BE2C (cell line): Measurements from ENCODE around the gene CD248.
"Not testable (repeated sequence)": the region's sequence is repeated elsewhere in the genome, so short reads cannot be mapped to it uniquely, and the experiment has no call there.

Experiments used
- DNase-seq: peaks from one replicate; pipeline ENCODE4 v3.0.0-alpha.2; 2020
- H3K27me3 ChIP-seq: fragments of 250-450 bp; sonication (Bioruptor Pico); 2 replicates; pipeline ENCODE4 v1.5.1; 2020; ENCODE audit warnings: mild to moderate bottlenecking
- H3K36me3 ChIP-seq: fragments of 250-450 bp; sonication (Bioruptor Pico); 2 replicates; pipeline ENCODE4 v1.5.1; 2020; ENCODE audit warnings: mild to moderate bottlenecking
- H3K4me1 ChIP-seq: fragments of 250-450 bp; sonication (Bioruptor Pico); 2 replicates; pipeline ENCODE4 v1.5.1; 2020
- H3K4me3 ChIP-seq: 2 replicates; pipeline ENCODE4 v1.5.1; 2011; ENCODE audit warnings: low read depth, low read length
- H3K9me3 ChIP-seq: fragments of 250-450 bp; sonication (Bioruptor Pico); 2 replicates; pipeline ENCODE4 v1.5.1; 2020
- CTCF ChIP-seq: IDR thresholded peaks from 2 replicates; pipeline ENCODE4 v1.5.1; 2012; ENCODE audit warnings: mild to moderate bottlenecking, low read depth, low read length

The CD248 gene

DNA sequence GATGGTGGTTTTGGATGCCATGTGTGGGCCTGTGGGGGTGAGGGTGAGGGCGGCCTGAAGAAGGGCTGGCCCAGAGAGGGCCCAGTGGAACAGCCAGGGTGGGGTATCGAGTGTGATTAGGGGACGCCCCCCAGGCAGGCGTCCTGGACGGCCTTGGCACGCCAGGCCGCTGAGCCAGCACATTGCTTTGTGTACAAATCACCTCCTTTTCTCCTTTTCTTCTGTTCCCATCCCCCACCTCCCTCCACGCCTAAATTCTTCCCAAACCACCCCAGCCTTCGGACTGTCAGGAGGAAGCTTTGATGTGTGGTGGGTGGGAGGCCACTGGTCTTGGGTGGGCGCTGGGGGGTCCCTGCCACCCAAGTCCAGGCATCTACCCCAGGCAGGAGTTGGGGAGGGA, 7.8 kb upstream of the CD248 start:
- Histone ChIP-seq H3K36me3 (no peaks in the 10 kb centered on the region), H3K9me3 (no peaks in the 10 kb centered on the region), H3K4me3 (no peak overlapping the region), H3K4me1 (peaks cover 22% of the 10 kb centered on the region), H3K27me3 (no peaks in the 10 kb centered on the region)
- no peak for DNase-seq
- TF ChIP-seq CTCF, result no peak

- H3K4me3 ChIP-seq, result no peak overlapping the region
- peaks cover 21% of the 10 kb centered on the region for H3K4me1 ChIP-seq
- no peaks in the 10 kb centered on the region for H3K9me3 ChIP-seq
- TF ChIP-seq CTCF, result no peak
- no peaks in the 10 kb centered on the region for H3K36me3 ChIP-seq
- DNase-seq, result no peak
- no peaks in the 10 kb centered on the region for H3K27me3 ChIP-seq
Observed at GRCh38 chr11:66323684-66324083, 6.8 kb upstream of the CD248 start.

GRCh38 chr11:66322732-66323427, 6.0 kb upstream of the CD248 start:
- Histone ChIP-seq H3K4me1 (peaks cover 21% of the 10 kb centered on the region), H3K4me3 (no peak overlapping the region), H3K27me3 (no peaks in the 10 kb centered on the region), H3K9me3 (no peaks in the 10 kb centered on the region), H3K36me3 (no peaks in the 10 kb centered on the region)
- TF ChIP-seq CTCF, result no peak
- DNase-seq, result no peak

- Histone ChIP-seq H3K4me3 (no peak overlapping the region), H3K36me3 (no peaks in the 10 kb centered on the region), H3K27me3 (no peaks in the 10 kb centered on the region), H3K9me3 (no peaks in the 10 kb centered on the region), H3K4me1 (peaks cover 18% of the 10 kb centered on the region)
- DNase-seq, result no peak
- no peak for TF ChIP-seq CTCF
Observed at GRCh38 chr11:66321606-66322005, 4.8 kb upstream of the CD248 start.

- H3K36me3 ChIP-seq, H3K27me3 ChIP-seq, H3K9me3 ChIP-seq, H3K4me3 ChIP-seq, DNase-seq: not testable (repeated sequence)
- peaks cover 24% of the 10 kb centered on the region for H3K4me1 ChIP-seq
Observed at GRCh38 chr11:66320748-66321147, 3.9 kb upstream of the CD248 start.

DNA sequence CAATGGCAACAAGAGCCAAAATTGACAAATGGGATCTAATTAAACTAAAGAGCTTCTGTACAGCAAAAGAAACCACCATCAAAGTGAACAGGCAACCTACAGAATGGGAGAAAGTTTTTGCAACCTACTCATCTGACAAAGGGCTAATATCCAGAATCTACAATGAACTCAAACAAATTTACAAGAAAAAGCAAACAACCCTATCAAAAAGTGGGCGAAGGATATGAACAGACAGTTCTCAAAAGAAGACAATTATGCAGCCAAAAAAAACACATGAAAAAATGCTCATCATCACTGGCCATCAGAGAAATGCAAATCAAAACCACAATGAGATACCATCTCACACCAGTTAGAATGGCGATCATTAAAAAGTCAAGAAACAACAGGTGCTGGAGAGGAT, 3.4 kb upstream of the CD248 start:
- H3K4me3 ChIP-seq, DNase-seq, H3K27me3 ChIP-seq, H3K9me3 ChIP-seq, H3K36me3 ChIP-seq: not testable (repeated sequence)
- peaks cover 26% of the 10 kb centered on the region for H3K4me1 ChIP-seq

- Histone ChIP-seq H3K27me3 (no peaks in the 10 kb centered on the region), H3K36me3 (no peaks in the 10 kb centered on the region), H3K9me3 (no peaks in the 10 kb centered on the region), H3K4me3 (no peak overlapping the region), H3K4me1 (peaks cover 35% of the 10 kb centered on the region)
- no peak for TF ChIP-seq CTCF
- no peak for DNase-seq
Observed at GRCh38 chr11:66318600-66318970, 1.7 kb upstream of the CD248 start.
